Measurements from ENCODE around the gene TEDC1. TPM values are rescaled to one million over a fixed set of nuclear protein-coding genes. Genes with fewer than 3 reads are reported as not detected.

The TEDC1 gene
- total RNA-seq, 4 donors from 2014 or later: 2.8 to 16.9 (median 5.4) TPM

GRCh38 chr14:105450123-105450505, 40.9 kb upstream of the TEDC1 start:
- TF ChIP-seq CTCF (IDR thresholded peaks at IDR 0.05): no peak
- no peak for TF ChIP-seq POLR2A (IDR thresholded peaks at IDR 0.05)
- DNase-seq (ENCODE audit: low spot score in 2 of 2): no peak
- intact Hi-C loops (cut with DNase I; ENCODE audit: low total_unique reads): no loop called here
- H3K4me3 ChIP-seq (ENCODE audit: low read depth, poor library complexity, severe bottlenecking): no peak overlapping the region
- WGBS, 2 donors: 90 to 93% methylated on average over 22 of the region's 22 CpGs

GRCh38 chr14:105450864-105451720, 40.0 kb upstream of the TEDC1 start:
- 85 to 93% methylated on average over 22 to 26 of the region's 29 CpGs for WGBS, 2 donors
- no peak overlapping the region for H3K4me3 ChIP-seq (ENCODE audit: low read depth, poor library complexity, severe bottlenecking)
- no peak for TF ChIP-seq CTCF (IDR thresholded peaks at IDR 0.05)
- no peak for TF ChIP-seq POLR2A (IDR thresholded peaks at IDR 0.05)
- DNase-seq (ENCODE audit: low spot score in 2 of 2): no peak
- intact Hi-C loops (cut with DNase I; ENCODE audit: low total_unique reads): no loop called here

GRCh38 chr14:105452963-105453362, 38.1 kb upstream of the TEDC1 start:
- no peak for DNase-seq (ENCODE audit: low spot score in 2 of 2)
- TF ChIP-seq POLR2A (IDR thresholded peaks at IDR 0.05) (no peak), CTCF (IDR thresholded peaks at IDR 0.05) (no peak)
- intact Hi-C loops (cut with DNase I; ENCODE audit: low total_unique reads): no loop called here
- H3K4me3 ChIP-seq (ENCODE audit: low read depth, poor library complexity, severe bottlenecking): no peak overlapping the region
- 89% methylated on average over 14 of the region's 14 CpGs for WGBS, 2 donors

GRCh38 chr14:105453847-105454246, 37.2 kb upstream of the TEDC1 start:
- TF ChIP-seq CTCF (IDR thresholded peaks at IDR 0.05): no peak
- no peak for TF ChIP-seq POLR2A (IDR thresholded peaks at IDR 0.05)
- intact Hi-C loops (cut with DNase I; ENCODE audit: low total_unique reads): no loop called here
- no peak overlapping the region for H3K4me3 ChIP-seq (ENCODE audit: low read depth, poor library complexity, severe bottlenecking)
- WGBS, 2 donors: 92% methylated on average over 14 of the region's 14 CpGs
- no peak for DNase-seq (ENCODE audit: low spot score in 2 of 2)

- TF ChIP-seq CTCF (IDR thresholded peaks at IDR 0.05) (no peak), POLR2A (IDR thresholded peaks at IDR 0.05) (no peak)
- intact Hi-C loops (cut with DNase I; ENCODE audit: low total_unique reads): no loop called here
- no peak overlapping the region for H3K4me3 ChIP-seq (ENCODE audit: low read depth, poor library complexity, severe bottlenecking)
- 85 to 89% methylated on average over 14 to 22 of the region's 22 CpGs for WGBS, 2 donors
- no peak for DNase-seq (ENCODE audit: low spot score in 2 of 2)
Observed at GRCh38 chr14:105455086-105455640, 35.9 kb upstream of the TEDC1 start.

Data from lower leg skin (tissue), 4 donors.